WTC11 (cell line): ENCODE data around the gene RGS6.

ENCODE experiments used
- ATF3 ChIP-seq: sonication (generic); formaldehyde crosslinking; conservative IDR thresholded peaks from 2 replicates; pipeline ENCODE4 v1.8.1; 2022; ENCODE audit warnings: mild to moderate bottlenecking, missing genetic modification reagents
- ATF6 ChIP-seq: sonication (generic); formaldehyde crosslinking; IDR thresholded peaks from 2 replicates; pipeline ENCODE4 v1.8.1; 2023; ENCODE audit warnings: mild to moderate bottlenecking, missing genetic modification reagents
- CREB1 ChIP-seq: sonication (generic); formaldehyde crosslinking; IDR thresholded peaks from 2 replicates; pipeline ENCODE4 v1.8.0; 2023; ENCODE audit warnings: mild to moderate bottlenecking, missing genetic modification reagents
- CTCF ChIP-seq: fragments of 200-600 bp; IDR thresholded peaks from 2 replicates; pipeline ENCODE4 v1.8.0; 2022; ENCODE audit warnings: antibody characterized with exemption
- GABPB1 ChIP-seq: sonication (generic); formaldehyde crosslinking; IDR thresholded peaks from 2 replicates; pipeline ENCODE4 v1.8.1; 2023; ENCODE audit warnings: mild to moderate bottlenecking, missing genetic modification reagents
- MAX ChIP-seq: sonication (generic); formaldehyde crosslinking; IDR thresholded peaks from 2 replicates; pipeline ENCODE4 v1.8.0; 2022; ENCODE audit warnings: mild to moderate bottlenecking, missing genetic modification reagents
- NFE2L1 ChIP-seq: sonication (generic); formaldehyde crosslinking; IDR thresholded peaks from 2 replicates; pipeline ENCODE4 v1.8.1; 2023; ENCODE audit warnings: missing genetic modification reagents
- NR2C2 ChIP-seq: sonication (generic); formaldehyde crosslinking; IDR thresholded peaks from 2 replicates; pipeline ENCODE4 v1.8.0; 2022; ENCODE audit warnings: mild to moderate bottlenecking, missing genetic modification reagents
- NR3C1 ChIP-seq: sonication (generic); formaldehyde crosslinking; conservative IDR thresholded peaks from 2 replicates; pipeline ENCODE4 v1.8.1; 2023; ENCODE audit warnings: low read depth, mild to moderate bottlenecking, missing genetic modification reagents
- TCF7 ChIP-seq: sonication (generic); formaldehyde crosslinking; IDR thresholded peaks from 2 replicates; pipeline ENCODE4 v1.8.0; 2022; ENCODE audit warnings: mild to moderate bottlenecking, low read depth, missing genetic modification reagents, moderate library complexity
- USF2 ChIP-seq: sonication (generic); formaldehyde crosslinking; IDR thresholded peaks from 2 replicates; pipeline ENCODE4 v1.8.1; 2023; ENCODE audit warnings: mild to moderate bottlenecking, missing genetic modification reagents, moderate library complexity
- ZBTB21 ChIP-seq: sonication (generic); formaldehyde crosslinking; IDR thresholded peaks from 2 replicates; pipeline ENCODE4 v1.8.1; 2023; ENCODE audit warnings: mild to moderate bottlenecking, missing genetic modification reagents, borderline replicate concordance
- ZNF281 ChIP-seq: sonication (generic); formaldehyde crosslinking; IDR thresholded peaks from 2 replicates; pipeline ENCODE4 v1.8.0; 2023; ENCODE audit warnings: mild to moderate bottlenecking, missing genetic modification reagents

GRCh38 chr14:72040528-72040927 lies 108.3 kb downstream of the RGS6 start:
- TF ChIP-seq CTCF (no peak), TCF7 (CRISPR knock-in tag) (no peak), ZNF281 (CRISPR knock-in tag) (no peak), GABPB1 (CRISPR knock-in tag) (no peak), NFE2L1 (CRISPR knock-in tag) (no peak), USF2 (CRISPR knock-in tag) (no peak), ATF3 (CRISPR knock-in tag) (no peak), MAX (CRISPR knock-in tag) (no peak), CREB1 (CRISPR knock-in tag) (no peak), ATF6 (no peak), NR2C2 (CRISPR knock-in tag) (no peak), NR3C1 (CRISPR knock-in tag) (no peak), ZBTB21 (CRISPR knock-in tag) (no peak)
